ENCODE measurements around the gene RNF145. TPM values are rescaled to one million over a fixed set of nuclear protein-coding genes. Genes with fewer than 3 reads are reported as not detected.

RNF145 gene
- total RNA-seq, 6 donors from 2014 or later, result 130 to 376 (median 232) TPM

- peaks cover 0 to 16% (median 1%) of the 10 kb centered on the region in 4 donors for H3K4me1 ChIP-seq
- no peaks in the 10 kb centered on the region for H3K9me3 ChIP-seq
- WGBS, 2 donors, result 78 to 92% methylated on average over 3 of the region's 3 CpGs
- TF ChIP-seq POLR2AphosphoS5 (IDR thresholded peaks at IDR 0.05) (no peak), CTCF (IDR thresholded peaks at IDR 0.05) (no peak), EP300 (IDR thresholded peaks at IDR 0.05) (no peak), POLR2A (IDR thresholded peaks at IDR 0.05) (no peak)
- H3K27ac ChIP-seq, result peak overlapping the region in 1 of 4 donors; percentile 35
- ATAC-seq (ENCODE audit: low FRiP score in 2 of 2) (no peak), DNase-seq (no peak)
- H3K36me3 ChIP-seq, result no peaks in the 10 kb centered on the region
- H3K4me3 ChIP-seq, result no peak overlapping the region
- no peaks in the 10 kb centered on the region for H3K27me3 ChIP-seq
Measured at GRCh38 chr5:159215886-159216285, 6.5 kb upstream of the RNF145 start.

- H3K4me3 ChIP-seq, result no peak overlapping the region
- DNase-seq (no peak), ATAC-seq (ENCODE audit: low FRiP score in 2 of 2) (no peak)
- peaks cover 0 to 26% (median 13%) of the 10 kb centered on the region in 4 donors for H3K4me1 ChIP-seq
- 83 to 92% methylated on average over 2 of the region's 2 CpGs for WGBS, 2 donors
- no peaks in the 10 kb centered on the region for H3K27me3 ChIP-seq
- no peaks in the 10 kb centered on the region for H3K36me3 ChIP-seq
- TF ChIP-seq POLR2AphosphoS5 (IDR thresholded peaks at IDR 0.05), result no peak
- no peak for TF ChIP-seq POLR2A (IDR thresholded peaks at IDR 0.05)
- TF ChIP-seq EP300 (IDR thresholded peaks at IDR 0.05), result no peak
- no peak overlapping the region for H3K27ac ChIP-seq
- H3K9me3 ChIP-seq, result no peaks in the 10 kb centered on the region
Measured at GRCh38 chr5:159214486-159215271, 5.3 kb upstream of the RNF145 start.

GRCh38 chr5:159212657-159213462, 3.5 kb upstream of the RNF145 start:
- 61 to 76% methylated on average over 7 of the region's 7 CpGs for WGBS, 2 donors
- Histone ChIP-seq H3K27me3 (no peaks in the 10 kb centered on the region), H3K27ac (peak overlapping the region in 2 of 4 donors; percentile 67 to 99), H3K9me3 (no peaks in the 10 kb centered on the region), H3K36me3 (no peaks in the 10 kb centered on the region), H3K4me3 (no peak overlapping the region), H3K4me1 (peaks cover 0 to 23% (median 14%) of the 10 kb centered on the region in 4 donors)
- ATAC-seq (ENCODE audit: low FRiP score in 2 of 2), result no peak
- TF ChIP-seq POLR2A (IDR thresholded peaks at IDR 0.05) (no peak), POLR2AphosphoS5 (IDR thresholded peaks at IDR 0.05) (no peak), CTCF (IDR thresholded peaks at IDR 0.05) (no peak), EP300 (IDR thresholded peaks at IDR 0.05) (no peak)
- DNase-seq, result no peak

- Histone ChIP-seq H3K4me3 (no peak overlapping the region), H3K9me3 (no peaks in the 10 kb centered on the region), H3K27me3 (no peaks in the 10 kb centered on the region), H3K36me3 (no peaks in the 10 kb centered on the region), H3K27ac (peak overlapping the region; percentile 19 to 99 (median 62)), H3K4me1 (peaks cover 5 to 29% (median 17%) of the 10 kb centered on the region in 4 donors)
- DNase-seq (peak in 1 of 2 donors; percentile 70), ATAC-seq (ENCODE audit: low FRiP score in 2 of 2) (no peak)
- TF ChIP-seq POLR2AphosphoS5 (IDR thresholded peaks at IDR 0.05) (no peak), CTCF (IDR thresholded peaks at IDR 0.05) (no peak), EP300 (IDR thresholded peaks at IDR 0.05) (peak in 1 of 4 donors; percentile 89), POLR2A (IDR thresholded peaks at IDR 0.05) (peak in 1 of 4 donors; percentile 18)
- 15 to 32% methylated on average over 4 of the region's 4 CpGs for WGBS, 2 donors
Measured at GRCh38 chr5:159211729-159212174, 2.4 kb upstream of the RNF145 start.

- no peaks in the 10 kb centered on the region for H3K36me3 ChIP-seq
- TF ChIP-seq EP300 (IDR thresholded peaks at IDR 0.05) (no peak), POLR2AphosphoS5 (IDR thresholded peaks at IDR 0.05) (no peak), POLR2A (IDR thresholded peaks at IDR 0.05) (no peak), CTCF (IDR thresholded peaks at IDR 0.05) (no peak)
- no peaks in the 10 kb centered on the region for H3K27me3 ChIP-seq
- peaks cover 8 to 36% (median 23%) of the 10 kb centered on the region in 4 donors for H3K4me1 ChIP-seq
- H3K9me3 ChIP-seq, result no peaks in the 10 kb centered on the region
- WGBS, 2 donors, result 75 to 79% methylated on average over 1 of the region's 1 CpG
- no peak for ATAC-seq (ENCODE audit: low FRiP score in 2 of 2)
- no peak overlapping the region for H3K4me3 ChIP-seq
- H3K27ac ChIP-seq, result peak overlapping the region; percentile 25 to 99 (median 80)
- DNase-seq, result no peak
Measured at GRCh38 chr5:159210846-159211245, 1.5 kb upstream of the RNF145 start.
